CD14-positive monocyte (primary cell): ENCODE measurements around the gene PCAT6. TPM values are rescaled to one million over a fixed set of nuclear protein-coding genes. Genes with fewer than 3 reads are reported as not detected.
A peak's percentile ranks its signal among the peaks of the same experiment; 100 is the strongest.

Source experiments
- DNase-seq, 3 donors: peaks; one replicate each; pipeline ENCODE4 v3.0.0-alpha.2; 2011 to 2022
- H2AFZ ChIP-seq: 2 replicates; pipeline ENCODE4 v1.6.0; 2012; ENCODE audit warnings: mild to moderate bottlenecking, low read depth, low read length, inconsistent platforms; ENCODE audit not compliant: insufficient read depth, poor library complexity, severe bottlenecking
- H3K27ac ChIP-seq, 2 donors: 1 replicate in 1 of 2; 2 replicates in 1 of 2; pipeline ENCODE4 v1.5.1; 2012 to 2013; ENCODE audit warnings: low read length in 2 of 2, control low read depth in 1 of 2, inconsistent platforms in 1 of 2, low read depth in 1 of 2, mild to moderate bottlenecking in 1 of 2
- H3K27me3 ChIP-seq, 2 donors: one replicate each; pipeline versions ENCODE4 v1.6.0 to v1.6.1; 2011 to 2013; ENCODE audit warnings: low read length in 2 of 2; ENCODE audit not compliant: control insufficient read depth in 2 of 2, insufficient read depth in 2 of 2
- H3K36me3 ChIP-seq, 2 donors: replicated peaks in 1 of 2; 1 replicate in 1 of 2; 2 replicates in 1 of 2; pipeline versions ENCODE4 v1.5.1 to v1.6.1; 2012 to 2013; ENCODE audit warnings: low read length in 2 of 2, control low read depth in 1 of 2, inconsistent platforms in 1 of 2, mild to moderate bottlenecking in 1 of 2; ENCODE audit not compliant: insufficient read depth in 2 of 2, control insufficient read depth in 1 of 2
- H3K4me1 ChIP-seq, 2 donors: 1 replicate in 1 of 2; 2 replicates in 1 of 2; pipeline versions ENCODE4 v1.5.1 to v1.6.1; 2012 to 2013; ENCODE audit warnings: low read length in 2 of 2, control low read depth in 1 of 2, inconsistent platforms in 1 of 2, mild to moderate bottlenecking in 1 of 2, moderate library complexity in 1 of 2; ENCODE audit not compliant: insufficient read depth in 2 of 2, control insufficient read depth in 1 of 2
- H3K4me2 ChIP-seq: replicated peaks from 2 replicates; pipeline ENCODE3; 2012; ENCODE audit warnings: low read length, moderate library complexity, mild to moderate bottlenecking; ENCODE audit not compliant: poor library complexity, severe bottlenecking; ENCODE audit errors: extremely low read depth
- H3K4me3 ChIP-seq, 3 experiments: fragments of 200-600 bp in 1 of 3; sonication (generic) in 1 of 3; replicated peaks in 1 of 3; 1 replicate in 2 of 3; 2 replicates in 1 of 3; pipeline ENCODE4 v1.5.1; 2011 to 2013; ENCODE audit warnings: low read length in 3 of 3, mild to moderate bottlenecking in 3 of 3, control low read depth in 2 of 3, low read depth in 2 of 3, inconsistent platforms in 1 of 3, moderate library complexity in 1 of 3
- H3K79me2 ChIP-seq: 2 replicates; pipeline ENCODE4 v1.6.0; 2012; ENCODE audit warnings: mild to moderate bottlenecking, control low read depth, inconsistent platforms, low read length, moderate library complexity; ENCODE audit not compliant: insufficient read depth
- H3K9ac ChIP-seq: 2 replicates; pipeline ENCODE4 v1.6.0; 2017; ENCODE audit warnings: low read length, mild to moderate bottlenecking; ENCODE audit not compliant: insufficient read depth, poor library complexity, severe bottlenecking
- H3K9me3 ChIP-seq, 2 donors: replicated peaks in 1 of 2; 1 replicate in 1 of 2; 2 replicates in 1 of 2; pipeline versions ENCODE4 v1.5.1 to v1.6.1; 2012 to 2013; ENCODE audit warnings: low read length in 2 of 2, control low read depth in 1 of 2; ENCODE audit not compliant: control insufficient read depth in 1 of 2, insufficient read depth in 1 of 2
- H4K20me1 ChIP-seq: 2 replicates; pipeline ENCODE4 v1.6.0; 2012; ENCODE audit warnings: mild to moderate bottlenecking, low read length, control low read depth, moderate library complexity; ENCODE audit not compliant: insufficient read depth
- H3K27ac Mint-ChIP-seq, 7 donors: one replicate each; pipeline ENCODE4 v1.8.0; 2020; ENCODE audit warnings: mild to moderate bottlenecking in 7 of 7, mixed read lengths in 7 of 7, moderate library complexity in 6 of 7, inconsistent platforms in 2 of 7
- H3K27me3 Mint-ChIP-seq, 3 donors: one replicate each; pipeline ENCODE4 v1.8.0; 2021 to 2022; ENCODE audit warnings: low read depth in 3 of 3, mild to moderate bottlenecking in 3 of 3, mixed read lengths in 3 of 3, moderate library complexity in 3 of 3, inconsistent platforms in 1 of 3
- H3K36me3 Mint-ChIP-seq, 2 donors: one replicate each; pipeline ENCODE4 v1.8.0; 2020; ENCODE audit warnings: mixed read lengths in 2 of 2, inconsistent platforms in 1 of 2, mild to moderate bottlenecking in 1 of 2
- H3K4me1 Mint-ChIP-seq: one replicate; pipeline ENCODE4 v1.8.0; 2020; ENCODE audit warnings: mild to moderate bottlenecking, mixed read lengths
- H3K4me3 Mint-ChIP-seq, 2 donors: one replicate each; pipeline ENCODE4 v1.8.0; 2020; ENCODE audit warnings: mild to moderate bottlenecking in 2 of 2, mixed read lengths in 2 of 2, moderate library complexity in 1 of 2
- H3K9me3 Mint-ChIP-seq, 7 donors: one replicate each; pipeline ENCODE4 v1.8.0; 2020 to 2022; ENCODE audit warnings: mixed read lengths in 7 of 7, mild to moderate bottlenecking in 6 of 7, moderate library complexity in 6 of 7, inconsistent platforms in 2 of 7
- WGBS: methylation state at CpG from one replicate; pipeline ENCODE4 v1.1.5; 2013; ENCODE audit warnings: missing lambda C conversion rate; ENCODE audit not compliant: insufficient coverage; 5-methylcytosine and 5-hydroxymethylcytosine counted together
- intact Hi-C, 2 donors: fragments of 100-400 bp; cut with micrococcal nuclease; formaldehyde crosslinking; loops; one replicate each; pipeline versions ENCODE4 v1.15.0 to v1.15.1; 2023
- polyA plus RNA-seq, 3 donors: library from polyadenylated mRNA; depleted of rRNA in 1 of 3; unstranded in 2 of 3; stranded (reverse) in 1 of 3; fragments of 300-500 nt in 2 of 3; fragments of >200 nt in 1 of 3; fragmentation: Illumina TruSeq in 2 of 3; gene quantifications; 1 replicate in 2 of 3; 2 replicates in 1 of 3; pipeline ENCODE4 v1.2.3, GENCODE V29; 2012 to 2021
- TF ChIP-seq, protein P1 (sequence below): fragments of 200-600 bp; IDR thresholded peaks from one replicate; pipeline ENCODE4 v1.8.0; 2022; ENCODE audit warnings: antibody characterized with exemption, mild to moderate bottlenecking

The PCAT6 gene
- polyA plus RNA-seq, 3 donors: 1.0 TPM; not detected in 2

- peaks cover 32% of the 10 kb centered on the region for H3K4me1 Mint-ChIP-seq
- Histone ChIP-seq H3K36me3 (no peaks in the 10 kb centered on the region), H3K9me3 (no peaks in the 10 kb centered on the region), H3K9ac (no peak overlapping the region), H3K4me2 (no peak overlapping the region), H3K79me2 (peaks cover 93% of the 10 kb centered on the region), H3K27me3 (no peaks in the 10 kb centered on the region), H3K27ac (peak overlapping the region in 1 of 2 donors; percentile 40), H4K20me1 (peaks cover 68% of the 10 kb centered on the region), H2AFZ (no peak overlapping the region), H3K4me1 (peaks cover 24 to 28% of the 10 kb centered on the region in 2 donors), H3K4me3 (no peak overlapping the region)
- H3K9me3 Mint-ChIP-seq: no peaks in the 10 kb centered on the region
- no peaks in the 10 kb centered on the region for H3K27me3 Mint-ChIP-seq
- H3K27ac Mint-ChIP-seq: peak overlapping the region in 4 of 7 donors; percentile 25 to 65 (median 54)
- WGBS: 70% methylated on average over 4 of the region's 15 CpGs
- TF ChIP-seq, protein P1, sequence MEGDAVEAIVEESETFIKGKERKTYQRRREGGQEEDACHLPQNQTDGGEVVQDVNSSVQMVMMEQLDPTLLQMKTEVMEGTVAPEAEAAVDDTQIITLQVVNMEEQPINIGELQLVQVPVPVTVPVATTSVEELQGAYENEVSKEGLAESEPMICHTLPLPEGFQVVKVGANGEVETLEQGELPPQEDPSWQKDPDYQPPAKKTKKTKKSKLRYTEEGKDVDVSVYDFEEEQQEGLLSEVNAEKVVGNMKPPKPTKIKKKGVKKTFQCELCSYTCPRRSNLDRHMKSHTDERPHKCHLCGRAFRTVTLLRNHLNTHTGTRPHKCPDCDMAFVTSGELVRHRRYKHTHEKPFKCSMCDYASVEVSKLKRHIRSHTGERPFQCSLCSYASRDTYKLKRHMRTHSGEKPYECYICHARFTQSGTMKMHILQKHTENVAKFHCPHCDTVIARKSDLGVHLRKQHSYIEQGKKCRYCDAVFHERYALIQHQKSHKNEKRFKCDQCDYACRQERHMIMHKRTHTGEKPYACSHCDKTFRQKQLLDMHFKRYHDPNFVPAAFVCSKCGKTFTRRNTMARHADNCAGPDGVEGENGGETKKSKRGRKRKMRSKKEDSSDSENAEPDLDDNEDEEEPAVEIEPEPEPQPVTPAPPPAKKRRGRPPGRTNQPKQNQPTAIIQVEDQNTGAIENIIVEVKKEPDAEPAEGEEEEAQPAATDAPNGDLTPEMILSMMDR: no peak
- no peak overlapping the region for H3K4me3 Mint-ChIP-seq
- peaks cover 0 to 5% of the 10 kb centered on the region in 2 donors for H3K36me3 Mint-ChIP-seq
- intact Hi-C loops: no loop called here
- DNase-seq: peak; percentile 37 to 47 (median 43)
Observed at GRCh38 chr1:202802998-202803932, 7.5 kb upstream of the PCAT6 start.

DNA sequence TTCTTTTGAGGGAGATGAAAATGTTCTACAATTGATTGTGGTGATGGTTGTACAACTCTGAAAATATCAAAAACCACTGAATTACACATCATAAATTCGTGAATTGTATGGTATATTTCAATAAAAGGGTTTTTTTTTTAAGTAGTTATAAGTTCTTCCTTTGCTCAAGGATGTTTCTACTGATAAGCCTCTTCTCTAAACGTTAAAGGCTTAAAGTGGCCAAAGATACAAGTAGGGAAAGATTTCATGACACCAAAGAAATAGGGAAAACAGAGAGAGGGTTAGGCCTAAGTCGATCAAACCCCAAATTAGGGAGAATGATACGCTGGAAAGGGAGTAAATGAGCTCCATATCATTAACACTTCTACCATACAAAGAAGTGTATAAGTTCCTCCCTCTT lies 6.6 kb upstream of the PCAT6 start:
- Histone ChIP-seq H3K27ac (no peak overlapping the region), H3K79me2 (peaks cover 88% of the 10 kb centered on the region), H3K4me3 (no peak overlapping the region), H3K36me3 (no peaks in the 10 kb centered on the region), H3K4me1 (peaks cover 29 to 35% of the 10 kb centered on the region in 2 donors), H2AFZ (no peak overlapping the region), H3K27me3 (no peaks in the 10 kb centered on the region), H3K9me3 (no peaks in the 10 kb centered on the region), H3K4me2 (no peak overlapping the region), H4K20me1 (peaks cover 60% of the 10 kb centered on the region), H3K9ac (no peak overlapping the region)
- DNase-seq: no peak
- WGBS: no CpG with 5 or more reads among the region's 4 CpGs
- peaks cover 2 to 4% (median 4%) of the 10 kb centered on the region in 3 donors for H3K27me3 Mint-ChIP-seq
- H3K36me3 Mint-ChIP-seq: peaks cover 0 to 5% of the 10 kb centered on the region in 2 donors
- H3K4me3 Mint-ChIP-seq: no peak overlapping the region
- no peak overlapping the region for H3K27ac Mint-ChIP-seq
- H3K4me1 Mint-ChIP-seq: peaks cover 38% of the 10 kb centered on the region
- intact Hi-C loops: no loop called here
- TF ChIP-seq, protein P1: no peak
- H3K9me3 Mint-ChIP-seq: no peaks in the 10 kb centered on the region
